ENCODE data around the gene LMBRD2.
A peak's percentile ranks its signal among the peaks of the same experiment; 100 is the strongest.
"Not testable (repeated sequence)": the region's sequence is repeated elsewhere in the genome, so short reads cannot be mapped to it uniquely, and the experiment has no call there.

The LMBRD2 gene

DNA sequence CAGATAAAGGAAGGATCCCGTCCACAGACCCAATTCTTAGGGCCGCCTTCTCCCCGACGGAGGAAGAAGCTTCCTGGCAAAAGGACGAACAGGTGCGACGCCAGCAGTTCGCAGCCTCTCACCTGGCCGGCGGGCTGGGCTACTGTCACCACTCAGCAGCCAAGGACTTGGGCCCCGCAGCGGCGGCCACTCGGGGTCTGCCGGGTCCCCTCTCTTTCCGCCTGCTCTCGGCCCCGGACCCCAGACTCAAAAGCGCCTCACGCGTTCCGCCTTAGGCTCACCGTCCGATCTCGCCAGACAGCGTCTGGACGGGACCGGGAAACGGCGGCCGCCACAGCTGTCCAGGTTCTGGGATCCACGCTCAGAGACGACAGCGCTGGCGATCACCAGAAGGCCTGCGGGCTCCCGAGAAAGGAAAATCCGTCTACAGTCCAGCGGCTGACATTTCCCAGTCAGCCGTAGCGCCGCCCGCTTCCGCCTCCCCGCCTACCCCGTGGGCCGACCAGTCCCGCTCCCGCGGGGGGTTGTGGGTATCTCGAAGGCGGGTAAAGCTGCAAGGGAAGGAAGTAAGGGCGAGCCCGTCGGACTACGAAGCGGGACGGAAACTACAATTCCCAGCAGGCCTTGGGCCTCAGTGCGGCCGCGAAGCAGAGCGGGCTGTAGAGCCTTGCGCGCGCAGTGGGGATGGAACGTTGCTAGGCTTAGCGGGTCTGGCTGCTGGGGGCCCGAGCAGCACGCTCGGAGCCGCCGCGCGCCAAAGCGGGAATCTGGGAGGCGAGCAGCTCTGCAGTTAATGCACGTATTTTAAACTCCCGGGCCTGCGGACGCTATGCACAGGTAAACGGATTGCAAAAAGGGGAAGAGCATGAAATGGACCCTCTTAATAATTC, at the start of gene LMBRD2, which contains the start of gene SKP2:
Gene LMBRD2, minus strand, starts transcription at position 454 of the 890 bp plus-strand sequence. CDS start 8,538 bp downstream, outside the sequence.
Gene SKP2, plus strand, starts transcription at position 678 of the 890 bp plus-strand sequence. Its CDS starts 152 bp downstream, at position 830.
- peak; percentile 93 for DNase-seq (ENCODE audit: extremely low spot score)
- ChIA-PET POLR2A (interaction anchor here (0.8 to 3.2 kb wide), 12 partner anchors 11 to 1236 kb away, joined by 3 to 18 read pairs (median 4); partner anchors contain the start of genes BRIX1, NADK2, RAD1 and UGT3A2), CTCF (interaction anchor here (0.7 to 1.7 kb wide), 6 partner anchors 12 to 112 kb away, joined by 3 to 11 read pairs (median 4); no protein-coding TSS in a partner anchor)

DNA sequence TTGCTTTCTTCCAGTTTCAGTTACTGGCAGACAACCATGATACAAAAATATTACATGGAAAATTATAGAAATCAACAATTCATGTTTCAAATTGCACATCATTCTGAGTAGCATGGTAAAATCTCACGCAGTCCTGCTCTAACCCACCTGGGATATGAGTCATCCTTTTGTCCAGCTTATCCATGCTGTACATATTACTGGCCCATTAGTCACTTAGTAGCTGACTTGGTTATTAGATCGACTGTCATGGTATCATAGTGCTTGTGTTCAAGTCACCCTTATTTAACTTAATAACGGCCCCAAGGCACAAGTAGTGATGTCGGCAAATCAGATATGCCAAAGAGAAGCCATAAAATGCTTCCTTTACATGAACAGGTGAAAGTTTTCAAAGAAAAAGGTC, 48.8 kb upstream of the LMBRD2 start:
- TF ChIP-seq CTBP1 (IDR thresholded peaks at IDR 0.05; ENCODE audit: borderline replicate concordance) (no peak), NFRKB (IDR thresholded peaks at IDR 0.05) (no peak), FOXK2 (IDR thresholded peaks at IDR 0.05) (no peak), TARDBP (IDR thresholded peaks at IDR 0.05) (no peak), HDGF (IDR thresholded peaks at IDR 0.05; ENCODE audit: borderline replicate concordance) (no peak), FOXM1 (IDR thresholded peaks at IDR 0.05; ENCODE audit: borderline replicate concordance) (no peak), L3MBTL2 (conservative IDR thresholded peaks at IDR 0.05) (no peak), ZNF384 (IDR thresholded peaks at IDR 0.05) (no peak)
- TF ChIP-seq, protein P1, sequence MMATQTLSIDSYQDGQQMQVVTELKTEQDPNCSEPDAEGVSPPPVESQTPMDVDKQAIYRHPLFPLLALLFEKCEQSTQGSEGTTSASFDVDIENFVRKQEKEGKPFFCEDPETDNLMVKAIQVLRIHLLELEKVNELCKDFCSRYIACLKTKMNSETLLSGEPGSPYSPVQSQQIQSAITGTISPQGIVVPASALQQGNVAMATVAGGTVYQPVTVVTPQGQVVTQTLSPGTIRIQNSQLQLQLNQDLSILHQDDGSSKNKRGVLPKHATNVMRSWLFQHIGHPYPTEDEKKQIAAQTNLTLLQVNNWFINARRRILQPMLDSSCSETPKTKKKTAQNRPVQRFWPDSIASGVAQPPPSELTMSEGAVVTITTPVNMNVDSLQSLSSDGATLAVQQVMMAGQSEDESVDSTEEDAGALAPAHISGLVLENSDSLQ (IDR thresholded peaks at IDR 0.05): no peak

More for the DNA sequence above, at the start of gene LMBRD2, which contains the start of gene SKP2:
- no peak for TF ChIP-seq HDGF (IDR thresholded peaks at IDR 0.05; ENCODE audit: borderline replicate concordance)
- peak; percentile 39 for TF ChIP-seq ELF4 (IDR thresholded peaks at IDR 0.05)
- TF ChIP-seq L3MBTL2 (conservative IDR thresholded peaks at IDR 0.05): peak; percentile 34

DNA sequence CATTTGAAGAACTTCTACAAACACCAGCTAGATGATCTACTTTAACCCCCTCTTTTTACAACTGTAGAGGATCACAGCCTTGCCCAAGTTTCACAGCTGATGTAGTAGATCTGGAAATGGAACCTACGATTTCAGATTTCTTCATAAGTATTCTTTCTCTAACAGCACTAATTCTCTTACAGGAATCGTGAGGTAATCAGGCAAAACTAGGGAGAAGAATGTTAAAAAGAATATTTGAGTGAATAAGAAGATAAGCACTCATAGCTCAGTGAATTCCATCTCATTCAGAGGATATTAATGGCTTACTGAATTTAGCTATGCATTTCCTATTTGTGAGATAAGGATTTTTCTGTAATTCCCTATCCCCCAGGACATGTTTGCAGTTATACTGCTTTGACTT, 47.9 kb upstream of the LMBRD2 start:
- DNase-seq (ENCODE audit: extremely low spot score): no peak
- CTCF ChIA-PET: no interaction called here
- POLR2A ChIA-PET: no interaction called here
- TF ChIP-seq SUZ12 (IDR thresholded peaks at IDR 0.05): no peak
- no peak for TF ChIP-seq L3MBTL2 (conservative IDR thresholded peaks at IDR 0.05)
- no peak for TF ChIP-seq ZNF384 (IDR thresholded peaks at IDR 0.05)
- TF ChIP-seq ELF4 (IDR thresholded peaks at IDR 0.05): no peak
- no peak for TF ChIP-seq BHLHE40 (IDR thresholded peaks at IDR 0.05; ENCODE audit: borderline replicate concordance)
- no peak for TF ChIP-seq HDGF (IDR thresholded peaks at IDR 0.05; ENCODE audit: borderline replicate concordance)
- no peak for TF ChIP-seq SP1 (IDR thresholded peaks at IDR 0.05)
- TF ChIP-seq LEF1 (IDR thresholded peaks at IDR 0.05; ENCODE audit: borderline replicate concordance): no peak
- no peak for TF ChIP-seq FOXM1 (IDR thresholded peaks at IDR 0.05; ENCODE audit: borderline replicate concordance)
- TF ChIP-seq NFRKB (IDR thresholded peaks at IDR 0.05): no peak
- TF ChIP-seq TARDBP (IDR thresholded peaks at IDR 0.05): no peak
- no peak for TF ChIP-seq CTBP1 (IDR thresholded peaks at IDR 0.05; ENCODE audit: borderline replicate concordance)
- no peak for TF ChIP-seq FOXA1 (IDR thresholded peaks at IDR 0.05)
- TF ChIP-seq, protein P1 (IDR thresholded peaks at IDR 0.05): no peak
- no peak for TF ChIP-seq FOXK2 (IDR thresholded peaks at IDR 0.05)
- TF ChIP-seq ARNT (IDR thresholded peaks at IDR 0.05): no peak

More for the DNA sequence above, 48.8 kb upstream of the LMBRD2 start:
- ChIA-PET CTCF (interaction anchor here (0.5 kb wide), 1 partner anchor 259 kb away, joined by 3 read pairs; no protein-coding TSS in a partner anchor), POLR2A (no interaction called here)
- no peak for DNase-seq (ENCODE audit: extremely low spot score)

DNA sequence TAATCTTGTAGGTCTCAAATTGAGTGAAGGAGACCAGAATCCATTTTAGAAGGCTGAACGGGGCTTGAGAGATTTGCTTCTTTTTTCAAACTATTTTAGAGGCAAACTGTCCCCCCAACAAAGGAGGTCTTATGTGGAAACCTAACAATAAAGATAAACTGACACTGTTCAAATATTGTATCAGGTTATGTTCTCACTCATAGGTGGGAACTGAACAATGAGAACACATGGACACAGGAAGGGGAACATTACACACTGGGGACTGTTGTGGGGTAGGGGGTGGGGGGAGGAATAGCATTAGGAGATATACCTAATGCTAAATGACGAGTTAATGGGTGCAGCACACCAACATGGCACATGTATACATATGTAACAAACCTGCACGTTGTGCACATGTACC, 47.1 kb upstream of the LMBRD2 start:
- DNase-seq (ENCODE audit: extremely low spot score); POLR2A ChIA-PET: not testable (repeated sequence)
- CTCF ChIA-PET: interaction anchor here (1.2 kb wide), 1 partner anchor 21 kb away, joined by 3 read pairs; no protein-coding TSS in a partner anchor

DNA sequence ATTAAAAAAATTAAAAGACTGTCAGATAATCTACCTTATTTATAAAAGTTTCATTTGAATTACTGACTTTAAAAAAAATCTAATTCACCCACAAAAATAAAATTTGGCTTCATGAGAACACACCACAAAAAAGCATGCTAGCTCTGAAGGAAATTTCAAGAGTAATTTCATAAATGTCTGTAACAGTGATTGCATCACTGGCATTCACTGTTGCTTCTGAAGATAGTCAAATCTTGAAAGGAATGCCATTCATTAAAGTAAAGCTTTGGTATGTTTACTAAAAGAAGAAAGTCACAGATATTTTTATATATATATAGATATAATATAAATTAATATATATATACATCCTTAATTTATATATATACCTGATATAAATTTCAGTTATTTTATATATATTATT, 46.6 kb upstream of the LMBRD2 start:
- CTCF ChIA-PET: interaction anchor here (1.2 kb wide), 1 partner anchor 20 kb away, joined by 3 read pairs; no protein-coding TSS in a partner anchor
- POLR2A ChIA-PET: no interaction called here
- no peak for DNase-seq (ENCODE audit: extremely low spot score)
- TF ChIP-seq SUZ12 (IDR thresholded peaks at IDR 0.05): no peak

DNA sequence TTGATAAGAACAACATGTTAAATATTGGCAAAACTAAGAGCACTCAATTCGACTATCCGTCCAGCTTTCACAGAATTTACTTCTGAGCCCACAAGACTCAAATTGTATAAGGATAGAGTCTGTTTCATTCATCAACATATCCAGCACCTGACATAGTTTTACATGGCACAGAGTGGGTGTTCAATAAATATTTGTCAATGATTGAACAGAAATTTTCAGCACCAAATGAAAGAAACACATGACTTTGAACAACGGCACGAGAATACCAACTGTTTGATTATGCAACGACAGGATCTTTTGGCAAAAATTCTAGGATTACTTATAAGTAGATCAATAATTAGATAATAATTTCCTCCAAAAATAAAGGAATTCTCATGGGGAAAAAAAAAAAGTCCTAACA, 42.1 kb upstream of the LMBRD2 start:
- POLR2A ChIA-PET: no interaction called here

DNA sequence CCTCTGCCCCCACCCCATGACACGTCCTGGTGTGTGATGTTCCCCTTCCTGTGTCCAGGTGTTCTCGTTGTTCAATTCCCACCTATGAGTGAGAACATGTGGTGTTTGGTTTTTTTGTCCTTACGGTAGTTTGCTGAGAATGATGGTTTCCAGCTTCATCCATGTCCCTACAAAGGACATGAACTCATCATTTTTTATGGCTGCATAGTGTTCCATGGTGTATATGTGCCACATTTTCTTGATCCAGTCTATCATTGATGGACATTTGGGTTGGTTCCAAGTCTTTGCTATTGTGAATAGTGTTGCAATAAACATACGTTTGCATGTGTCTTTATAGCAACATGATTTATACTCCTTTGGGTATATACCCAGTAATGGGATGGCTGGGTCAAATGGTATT, 32.7 kb upstream of the LMBRD2 start:
- DNase-seq (ENCODE audit: extremely low spot score); CTCF ChIA-PET; POLR2A ChIA-PET: not testable (repeated sequence)

More for the DNA sequence above, 42.1 kb upstream of the LMBRD2 start:
- CTCF ChIA-PET: interaction anchor here (0.7 kb wide), 1 partner anchor 11 kb away, joined by 3 read pairs; no protein-coding TSS in a partner anchor
- no peak for DNase-seq (ENCODE audit: extremely low spot score)
- TF ChIP-seq ZNF384 (IDR thresholded peaks at IDR 0.05) (no peak), FOXK2 (IDR thresholded peaks at IDR 0.05) (no peak), LEF1 (IDR thresholded peaks at IDR 0.05; ENCODE audit: borderline replicate concordance) (no peak), SUZ12 (IDR thresholded peaks at IDR 0.05) (no peak), ARNT (IDR thresholded peaks at IDR 0.05) (no peak), ELF4 (IDR thresholded peaks at IDR 0.05) (no peak), HDGF (IDR thresholded peaks at IDR 0.05; ENCODE audit: borderline replicate concordance) (no peak), CTBP1 (IDR thresholded peaks at IDR 0.05; ENCODE audit: borderline replicate concordance) (no peak), TARDBP (IDR thresholded peaks at IDR 0.05) (no peak), FOXM1 (IDR thresholded peaks at IDR 0.05; ENCODE audit: borderline replicate concordance) (no peak)
- TF ChIP-seq, protein P1 (IDR thresholded peaks at IDR 0.05): no peak
